Measurements from ENCODE around the gene CADM4.
A peak's percentile ranks its signal among the peaks of the same experiment; 100 is the strongest.
"Not testable (repeated sequence)": the region's sequence is repeated elsewhere in the genome, so short reads cannot be mapped to it uniquely, and the experiment has no call there.

CADM4 gene

DNA sequence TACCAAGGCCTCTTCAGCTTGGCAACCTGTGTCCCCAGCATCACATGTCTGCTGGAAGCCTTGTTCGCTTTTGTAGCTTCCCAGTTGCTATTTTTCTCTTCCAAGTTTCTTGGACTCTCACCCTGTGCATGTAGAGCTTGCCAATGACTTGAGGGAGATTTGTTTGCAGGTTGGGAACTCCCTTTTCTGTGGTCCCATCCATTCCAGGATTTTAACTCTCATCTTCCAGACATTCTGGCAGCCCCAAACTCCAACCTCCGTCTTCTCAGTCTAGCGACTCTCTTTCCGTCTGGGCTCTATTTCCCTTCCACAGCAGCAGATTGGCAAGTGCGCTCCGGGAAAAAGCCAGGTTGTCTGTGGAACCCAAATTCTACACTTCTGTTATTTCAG is 21.3 kb upstream of the CADM4 start:
- DNase-seq: no peak

DNA sequence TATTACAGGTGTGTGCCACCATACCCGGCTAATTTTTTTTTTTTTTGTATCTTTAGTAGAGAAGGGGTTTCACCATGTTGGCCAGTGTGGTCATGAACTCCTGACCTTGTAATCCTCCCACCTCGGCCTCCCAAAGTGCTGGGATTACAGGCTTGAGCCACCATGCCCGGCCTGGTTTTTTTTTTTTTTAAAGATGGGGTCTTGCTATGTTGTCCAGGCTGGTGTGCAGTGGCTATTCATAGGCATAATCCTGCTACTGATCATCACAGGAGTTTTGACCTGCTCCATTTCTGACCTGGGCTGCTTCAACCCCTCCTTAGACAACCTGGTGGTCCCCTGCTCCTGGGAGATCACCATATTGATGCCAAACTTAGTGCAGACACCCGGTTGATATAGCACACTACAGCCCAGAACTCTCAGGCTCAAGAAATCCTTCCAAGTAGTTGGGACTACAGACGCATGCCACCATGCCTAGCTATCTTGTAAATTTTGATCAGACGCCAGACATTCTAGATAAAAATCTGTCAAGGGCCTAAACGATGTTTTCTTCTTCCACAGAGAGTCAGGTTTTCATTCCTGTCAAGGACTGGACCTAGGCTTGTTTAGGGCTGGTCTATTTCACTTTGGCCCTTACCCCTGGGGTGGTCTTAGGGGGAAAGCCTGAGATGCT is 20.8 kb upstream of the CADM4 start:
- DNase-seq: no peak

DNA sequence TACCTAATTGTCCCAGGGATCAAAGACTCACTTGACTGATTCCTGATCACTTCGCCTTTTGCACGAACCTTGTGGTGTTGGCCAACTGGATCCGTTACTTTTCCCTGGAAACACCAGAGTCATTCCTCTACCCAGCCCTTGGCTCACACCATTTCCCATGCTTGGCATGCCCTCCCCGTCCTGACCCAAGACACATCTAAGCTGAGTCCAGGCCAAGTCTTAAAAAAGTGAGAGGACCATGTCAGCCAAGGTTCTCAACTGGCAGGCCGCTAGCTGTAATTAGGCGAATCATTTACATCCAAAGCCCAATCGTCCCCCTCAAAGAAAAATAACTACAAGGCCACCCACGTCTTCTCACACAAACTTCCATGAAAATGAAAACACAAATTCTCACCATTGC is 18.8 kb upstream of the CADM4 start:
- no peak for DNase-seq

DNA sequence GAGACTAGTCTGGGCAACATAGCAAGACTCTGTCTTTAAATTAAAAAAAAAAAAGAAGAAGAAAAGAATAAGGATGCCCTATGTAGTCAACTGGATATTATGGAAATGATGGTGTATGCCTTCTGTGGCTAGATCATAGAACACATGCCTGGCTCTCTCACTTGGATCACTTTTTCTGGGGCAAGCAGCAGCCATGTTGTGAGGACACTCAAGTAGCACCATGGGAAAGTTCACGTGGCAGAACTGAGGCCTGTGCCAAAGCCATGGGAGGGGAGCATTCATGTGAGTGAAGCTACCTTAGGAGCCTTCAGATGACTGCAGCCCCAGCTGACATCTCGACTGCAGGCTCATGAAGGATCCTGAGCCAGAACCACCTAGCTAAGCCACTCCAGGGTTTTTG is 18.4 kb upstream of the CADM4 start:
- no peak for DNase-seq

GRCh38 chr19:43656436-43656835 is 16.8 kb upstream of the CADM4 start:
- DNase-seq: no peak

- DNase-seq: no peak
Observed at GRCh38 chr19:43652546-43652874, 12.9 kb upstream of the CADM4 start.

GRCh38 chr19:43651758-43652545 is 12.3 kb upstream of the CADM4 start:
- DNase-seq: peak; percentile 43

DNA sequence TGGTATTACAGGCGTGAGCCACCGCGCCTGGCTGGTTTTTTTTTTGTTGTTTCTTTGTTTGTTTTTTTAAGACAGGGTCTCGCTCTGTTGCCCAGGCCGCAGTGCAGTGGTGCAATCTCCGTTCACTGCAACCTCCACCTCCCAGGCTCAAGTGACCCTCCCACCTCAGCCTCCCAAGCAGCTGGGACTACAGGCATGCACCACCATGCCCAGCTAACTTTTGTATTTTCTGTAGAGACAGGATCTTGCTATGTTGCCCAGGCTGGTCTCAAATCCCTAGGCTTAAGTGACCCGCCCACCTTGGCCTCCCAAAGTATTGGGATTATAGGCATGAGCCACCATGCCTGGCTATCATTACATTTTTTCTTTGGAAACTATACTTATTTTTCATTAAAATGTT is 10.6 kb upstream of the CADM4 start:
- DNase-seq: not testable (repeated sequence)

- DNase-seq: no peak
Observed at GRCh38 chr19:43649514-43649913, 9.9 kb upstream of the CADM4 start.

DNA sequence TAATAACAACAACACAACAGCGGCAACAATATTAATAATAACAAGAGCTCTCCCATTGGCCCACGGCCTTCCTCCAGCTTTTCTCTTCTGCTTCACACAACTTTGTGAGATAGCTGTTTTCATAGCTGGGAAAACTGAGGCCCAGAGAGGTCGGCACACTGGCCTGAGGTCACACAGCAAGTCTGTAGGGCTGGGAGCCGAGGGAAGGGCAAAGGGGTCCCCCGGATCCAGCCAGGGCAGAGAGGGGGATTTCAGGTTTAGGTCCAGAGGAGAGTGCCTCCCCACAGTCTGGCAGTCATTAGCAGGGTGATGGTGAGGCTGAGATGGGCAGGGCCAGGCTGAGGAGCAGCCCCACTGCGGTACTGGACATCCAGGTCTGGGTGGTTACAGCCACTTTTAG is 9.0 kb upstream of the CADM4 start:
- DNase-seq: no peak

- no peak for DNase-seq
Observed at GRCh38 chr19:43644181-43644580, 4.5 kb upstream of the CADM4 start.

GRCh38 chr19:43643326-43643725 is 3.7 kb upstream of the CADM4 start:
- DNase-seq: no peak

GRCh38 chr19:43642531-43642930 is 2.9 kb upstream of the CADM4 start:
- DNase-seq: no peak

DNA sequence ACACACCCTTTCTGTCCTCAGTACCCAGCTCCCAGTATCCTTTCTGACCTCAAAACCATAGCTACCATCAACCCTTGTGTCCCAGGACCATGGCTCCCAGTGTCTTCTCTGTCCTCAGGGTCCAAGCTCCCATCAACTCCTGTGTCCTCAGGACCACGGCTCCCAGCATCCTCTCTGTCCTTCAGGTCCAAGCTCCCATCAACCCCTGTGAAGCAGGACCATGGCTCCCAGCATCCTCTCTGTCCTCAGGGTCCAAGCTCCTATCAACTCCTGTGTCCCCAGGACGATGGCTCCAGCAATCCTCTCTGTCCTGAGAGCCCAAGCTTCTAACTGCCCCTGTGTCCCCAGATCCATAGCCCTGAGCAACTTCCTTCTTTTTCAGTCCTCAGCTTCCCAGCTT is 1.7 kb upstream of the CADM4 start:
- no peak for DNase-seq

GRCh38 chr19:43640424-43640757 is 741 bp upstream of the CADM4 start:
- no peak for DNase-seq

GRCh38 chr19:43638995-43639518 is 593 bp downstream of the CADM4 start:
- no peak for DNase-seq

- DNase-seq: no peak
Observed at GRCh38 chr19:43638214-43638994, 1.2 kb downstream of the CADM4 start.

DNA sequence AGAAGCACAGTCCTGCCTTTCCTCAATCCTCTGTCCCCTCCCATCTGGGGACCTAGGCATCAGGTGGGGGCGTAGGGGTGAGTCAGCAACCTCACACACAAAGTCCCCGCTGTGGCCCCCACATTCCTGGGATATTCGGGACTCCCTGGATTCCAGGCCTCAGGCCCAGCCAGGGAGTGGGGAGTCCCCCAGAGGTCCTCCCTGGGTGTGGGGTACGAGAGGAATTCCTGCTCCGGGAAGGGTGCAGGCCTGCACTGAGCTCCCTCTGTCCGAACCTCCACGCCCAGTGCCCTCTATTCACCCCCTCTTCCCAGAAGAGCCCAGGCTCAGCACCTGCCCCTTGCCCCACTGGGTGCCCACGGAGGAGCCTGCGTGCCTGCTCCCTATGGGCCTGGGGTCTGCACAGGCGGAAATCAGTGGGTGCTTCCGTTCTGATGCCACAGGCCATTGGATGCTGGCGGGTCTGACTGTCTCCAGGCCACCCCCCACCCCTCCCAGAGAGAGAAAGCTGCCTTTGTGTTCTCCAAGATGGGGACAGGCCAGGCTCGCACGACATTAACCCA is 3.4 kb downstream of the CADM4 start:
- DNase-seq: no peak

DNA sequence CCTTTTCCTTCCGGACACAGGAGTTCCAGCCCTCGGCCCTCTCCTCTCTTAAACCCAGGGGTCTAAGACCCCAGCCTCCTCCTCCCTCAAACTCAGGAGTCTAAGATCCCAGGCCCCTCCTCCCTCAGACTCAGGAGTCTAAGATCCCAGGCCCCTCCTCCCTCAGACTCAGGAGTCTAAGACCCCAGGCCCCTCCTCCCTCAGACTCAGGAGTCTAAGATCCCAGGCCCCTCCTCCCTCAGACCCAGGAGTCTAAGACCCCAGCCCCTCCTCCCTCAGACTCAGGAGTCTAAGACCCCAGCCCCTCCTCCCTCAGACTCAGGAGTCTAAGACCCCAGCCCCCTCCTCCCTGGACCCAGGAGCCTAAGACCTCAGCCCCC is 4.1 kb downstream of the CADM4 start:
- DNase-seq: not testable (repeated sequence)

DNA sequence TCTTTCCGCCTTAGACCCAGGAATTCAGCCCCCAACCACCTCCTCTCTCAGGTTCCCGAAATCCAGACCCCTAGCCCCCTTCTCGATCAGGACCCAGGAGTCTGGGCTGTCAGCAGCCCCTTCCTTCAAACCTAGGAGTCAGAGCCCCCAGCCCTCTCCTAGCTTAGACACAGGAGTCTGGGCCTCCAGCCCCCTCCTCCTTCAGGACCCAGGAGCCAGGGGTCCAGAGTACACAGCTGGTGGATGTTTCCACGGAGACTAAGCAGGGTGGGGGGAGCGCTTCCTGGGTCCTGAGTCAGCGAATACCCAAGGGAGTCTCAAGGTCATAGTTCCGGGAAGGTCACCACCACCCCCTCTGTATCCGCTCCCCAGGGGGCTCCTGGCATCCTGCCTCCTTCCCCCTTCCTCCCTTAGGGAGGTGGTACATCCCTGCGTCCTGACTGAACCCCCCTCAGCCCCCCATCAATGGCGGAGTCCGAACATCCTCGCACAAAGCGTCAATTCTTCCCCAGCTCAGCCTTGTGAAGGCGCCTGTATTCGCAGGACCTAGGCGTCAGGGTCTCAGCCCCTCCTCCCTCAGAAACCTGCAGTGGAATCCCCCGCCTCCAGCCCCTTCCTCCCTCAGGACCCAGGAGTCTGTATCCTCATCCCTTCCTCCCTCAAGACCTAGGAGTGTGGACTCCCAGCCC is 4.6 kb downstream of the CADM4 start:
- no peak for DNase-seq

- DNase-seq: no peak
Observed at GRCh38 chr19:43634506-43634871, 5.2 kb downstream of the CADM4 start.

GRCh38 chr19:43634068-43634467 is 5.6 kb downstream of the CADM4 start:
- no peak for DNase-seq

DNA sequence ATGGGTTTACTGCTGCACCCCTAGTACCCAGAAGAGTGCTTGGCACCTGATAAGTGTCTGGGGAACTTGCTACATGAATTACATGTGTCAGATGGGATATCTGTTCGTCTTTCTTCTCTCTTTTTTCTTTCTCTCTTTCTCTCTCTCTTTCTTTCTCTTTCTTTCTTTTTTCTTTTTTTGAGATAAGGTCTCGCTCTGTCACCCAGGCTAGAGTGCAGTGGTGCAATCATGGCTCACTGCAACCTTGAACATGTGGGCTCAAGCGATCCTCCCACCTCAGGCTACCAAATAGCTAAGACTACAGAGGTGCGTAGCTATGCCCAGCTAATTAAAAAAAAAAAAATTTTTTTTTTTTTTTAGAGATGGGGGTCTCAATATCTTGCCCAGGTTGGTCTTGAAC is 6.1 kb downstream of the CADM4 start:
- no peak for DNase-seq

All from stimulated activated CD4-positive, alpha-beta T cell treated with anti-CD3 and anti-CD28 coated beads, Interleukin-4, amount 100 ng/mL, for 24 hours (primary cell).